Testis (tissue), 2 donors: ENCODE results near the gene ADAT3.

Source experiments
- CTCF ChIP-seq, 3 experiments: fragments of 450-650 bp in 2 of 3; fragments of 200-600 bp in 1 of 3; sonication (generic) in 1 of 3; IDR thresholded peaks; one replicate each; pipeline ENCODE4 v1.5.1; 2016 to 2019; ENCODE audit warnings: antibody characterized with exemption in 3 of 3, mild to moderate bottlenecking in 2 of 3, moderate library complexity in 1 of 3
- POLR2A ChIP-seq: fragments of 450-650 bp; IDR thresholded peaks from one replicate; pipeline ENCODE4 v1.6.1; 2017; ENCODE audit warnings: antibody characterized with exemption, mild to moderate bottlenecking, moderate library complexity

- TF ChIP-seq CTCF (IDR thresholded peaks at IDR 0.05) = no peak
- no peak for TF ChIP-seq POLR2A
Measured at GRCh38 chr19:1871140-1871597, 34.0 kb upstream of the ADAT3 start.
